ENCODE data around the gene IL12RB1.

DNA sequence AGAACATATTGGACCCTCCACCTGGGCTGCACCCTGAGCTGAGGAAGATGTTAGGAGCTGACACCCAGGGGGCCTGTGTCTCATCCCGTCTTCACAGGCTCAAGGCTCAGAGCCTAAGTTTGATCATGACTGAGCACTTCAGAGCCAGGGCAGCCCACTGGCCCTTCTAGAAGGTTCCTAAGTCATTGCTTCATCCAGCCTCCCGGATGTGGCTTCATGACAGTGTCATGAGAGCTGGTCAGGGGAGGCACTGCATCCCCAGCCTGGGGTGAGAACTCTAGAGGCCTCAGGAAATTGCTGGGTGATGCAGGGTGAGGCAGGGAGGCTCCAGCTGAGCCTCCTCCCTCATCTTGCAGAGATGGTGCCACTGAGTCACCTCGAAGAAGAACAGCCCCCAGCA, 41.3 kb upstream of the IL12RB1 start:
- TF ChIP-seq, protein P1, sequence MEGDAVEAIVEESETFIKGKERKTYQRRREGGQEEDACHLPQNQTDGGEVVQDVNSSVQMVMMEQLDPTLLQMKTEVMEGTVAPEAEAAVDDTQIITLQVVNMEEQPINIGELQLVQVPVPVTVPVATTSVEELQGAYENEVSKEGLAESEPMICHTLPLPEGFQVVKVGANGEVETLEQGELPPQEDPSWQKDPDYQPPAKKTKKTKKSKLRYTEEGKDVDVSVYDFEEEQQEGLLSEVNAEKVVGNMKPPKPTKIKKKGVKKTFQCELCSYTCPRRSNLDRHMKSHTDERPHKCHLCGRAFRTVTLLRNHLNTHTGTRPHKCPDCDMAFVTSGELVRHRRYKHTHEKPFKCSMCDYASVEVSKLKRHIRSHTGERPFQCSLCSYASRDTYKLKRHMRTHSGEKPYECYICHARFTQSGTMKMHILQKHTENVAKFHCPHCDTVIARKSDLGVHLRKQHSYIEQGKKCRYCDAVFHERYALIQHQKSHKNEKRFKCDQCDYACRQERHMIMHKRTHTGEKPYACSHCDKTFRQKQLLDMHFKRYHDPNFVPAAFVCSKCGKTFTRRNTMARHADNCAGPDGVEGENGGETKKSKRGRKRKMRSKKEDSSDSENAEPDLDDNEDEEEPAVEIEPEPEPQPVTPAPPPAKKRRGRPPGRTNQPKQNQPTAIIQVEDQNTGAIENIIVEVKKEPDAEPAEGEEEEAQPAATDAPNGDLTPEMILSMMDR (IDR thresholded peaks at IDR 0.05; ENCODE audit: extremely low read depth in 1 of 2, insufficient read depth in 1 of 2, low read depth in 1 of 2, low read length in 2 of 2) = no peak
- TF ChIP-seq POLR2A (IDR thresholded peaks at IDR 0.05; ENCODE audit: low read depth, low read length) = no peak
- TF ChIP-seq MYC (IDR thresholded peaks at IDR 0.05; ENCODE audit: low read depth, low read length) = no peak
- TF ChIP-seq POLR2AphosphoS5 (IDR thresholded peaks at IDR 0.05; ENCODE audit: insufficient read depth, low read depth, low read length) = no peak
- no peak for TF ChIP-seq EZH2 (IDR thresholded peaks at IDR 0.05; ENCODE audit: borderline replicate concordance, low read depth, low read length, severe bottlenecking)
- TF ChIP-seq, protein P2, sequence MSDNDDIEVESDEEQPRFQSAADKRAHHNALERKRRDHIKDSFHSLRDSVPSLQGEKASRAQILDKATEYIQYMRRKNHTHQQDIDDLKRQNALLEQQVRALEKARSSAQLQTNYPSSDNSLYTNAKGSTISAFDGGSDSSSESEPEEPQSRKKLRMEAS (IDR thresholded peaks at IDR 0.05; ENCODE audit: insufficient read depth, insufficient read length) = no peak
- no peak for TF ChIP-seq FOS (IDR thresholded peaks at IDR 0.05; ENCODE audit: borderline replicate concordance, insufficient read depth, low read length)
- TF ChIP-seq GATA2 (IDR thresholded peaks at IDR 0.05; ENCODE audit: insufficient read depth, insufficient read length, low read depth, low read length) = no peak

Data from endothelial cell of umbilical vein (primary cell).